Measurements from ENCODE around the gene RPAP2.

The RPAP2 gene

DNA sequence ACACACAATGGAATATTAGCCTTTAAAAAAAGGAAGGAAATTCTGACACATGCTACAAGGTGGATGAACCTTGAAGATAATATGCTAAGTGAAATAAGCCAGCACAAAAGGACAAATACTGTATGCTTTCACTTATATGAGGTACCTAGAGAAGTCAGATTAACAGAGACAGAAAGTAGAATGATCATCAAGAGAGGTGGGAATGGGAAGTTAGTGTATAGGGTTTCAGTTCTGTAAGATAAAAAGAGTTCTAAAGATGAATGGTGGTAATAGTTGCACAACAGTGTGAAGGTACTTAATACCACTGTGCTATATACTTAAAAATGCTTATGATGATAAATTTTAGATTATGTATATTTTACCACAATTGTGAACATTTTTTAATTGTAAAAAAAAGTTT, 7.2 kb downstream of the RPAP2 start:
- Histone ChIP-seq H2AFZ (ENCODE audit: low read depth) (no peak overlapping the region), H3K27ac (no peak overlapping the region), H3K9ac (no peak overlapping the region), H4K20me1 (ENCODE audit: insufficient read depth) (no peaks in the 10 kb centered on the region), H3K4me3 (IDR thresholded peaks at IDR 0.05; ENCODE audit: insufficient read depth, low read depth, low read length) (no peak overlapping the region), H3K4me2 (no peak overlapping the region), H3K79me2 (ENCODE audit: insufficient read depth, low read depth) (no peaks in the 10 kb centered on the region), H3K4me1 (ENCODE audit: low read depth, poor library complexity, severe bottlenecking) (no peaks in the 10 kb centered on the region), H3K36me3 (ENCODE audit: insufficient read depth) (no peaks in the 10 kb centered on the region), H3K27me3 (ENCODE audit: insufficient read depth, low read depth) (no peaks in the 10 kb centered on the region)
- TF ChIP-seq, protein P1, sequence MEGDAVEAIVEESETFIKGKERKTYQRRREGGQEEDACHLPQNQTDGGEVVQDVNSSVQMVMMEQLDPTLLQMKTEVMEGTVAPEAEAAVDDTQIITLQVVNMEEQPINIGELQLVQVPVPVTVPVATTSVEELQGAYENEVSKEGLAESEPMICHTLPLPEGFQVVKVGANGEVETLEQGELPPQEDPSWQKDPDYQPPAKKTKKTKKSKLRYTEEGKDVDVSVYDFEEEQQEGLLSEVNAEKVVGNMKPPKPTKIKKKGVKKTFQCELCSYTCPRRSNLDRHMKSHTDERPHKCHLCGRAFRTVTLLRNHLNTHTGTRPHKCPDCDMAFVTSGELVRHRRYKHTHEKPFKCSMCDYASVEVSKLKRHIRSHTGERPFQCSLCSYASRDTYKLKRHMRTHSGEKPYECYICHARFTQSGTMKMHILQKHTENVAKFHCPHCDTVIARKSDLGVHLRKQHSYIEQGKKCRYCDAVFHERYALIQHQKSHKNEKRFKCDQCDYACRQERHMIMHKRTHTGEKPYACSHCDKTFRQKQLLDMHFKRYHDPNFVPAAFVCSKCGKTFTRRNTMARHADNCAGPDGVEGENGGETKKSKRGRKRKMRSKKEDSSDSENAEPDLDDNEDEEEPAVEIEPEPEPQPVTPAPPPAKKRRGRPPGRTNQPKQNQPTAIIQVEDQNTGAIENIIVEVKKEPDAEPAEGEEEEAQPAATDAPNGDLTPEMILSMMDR (conservative IDR thresholded peaks at IDR 0.05; ENCODE audit: low read depth, low read length), result no peak

DNA sequence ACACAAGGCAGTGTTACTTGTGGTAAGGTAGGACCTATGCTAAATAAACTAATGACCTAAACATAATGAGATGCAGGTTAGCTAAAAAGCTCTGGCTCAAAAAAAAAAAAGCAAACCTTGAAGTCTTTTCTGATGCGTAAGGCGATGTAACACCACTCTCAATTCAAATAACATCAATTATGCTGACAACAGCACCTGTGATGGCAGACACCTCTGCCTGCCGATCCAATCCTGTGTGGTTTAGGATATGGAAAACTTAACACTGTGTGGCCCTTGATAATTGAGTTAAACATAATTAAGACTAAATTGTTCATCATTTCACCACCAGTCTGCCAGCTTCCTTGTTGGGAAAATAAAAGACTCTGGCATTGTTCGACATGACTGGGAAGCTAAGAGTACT, 9.1 kb downstream of the RPAP2 start:
- no peak overlapping the region for H3K4me3 ChIP-seq (IDR thresholded peaks at IDR 0.05; ENCODE audit: insufficient read depth, low read depth, low read length)
- H3K4me1 ChIP-seq (ENCODE audit: low read depth, poor library complexity, severe bottlenecking), result no peaks in the 10 kb centered on the region
- no peak overlapping the region for H2AFZ ChIP-seq (ENCODE audit: low read depth)
- H3K27me3 ChIP-seq (ENCODE audit: insufficient read depth, low read depth), result no peaks in the 10 kb centered on the region
- no peak overlapping the region for H3K4me2 ChIP-seq
- H3K27ac ChIP-seq, result no peak overlapping the region
- H3K9ac ChIP-seq, result no peak overlapping the region
- H3K36me3 ChIP-seq (ENCODE audit: insufficient read depth), result no peaks in the 10 kb centered on the region
- H3K79me2 ChIP-seq (ENCODE audit: insufficient read depth, low read depth), result no peaks in the 10 kb centered on the region
- H4K20me1 ChIP-seq (ENCODE audit: insufficient read depth), result no peaks in the 10 kb centered on the region
- TF ChIP-seq, protein P1 (conservative IDR thresholded peaks at IDR 0.05; ENCODE audit: low read depth, low read length), result no peak

DNA sequence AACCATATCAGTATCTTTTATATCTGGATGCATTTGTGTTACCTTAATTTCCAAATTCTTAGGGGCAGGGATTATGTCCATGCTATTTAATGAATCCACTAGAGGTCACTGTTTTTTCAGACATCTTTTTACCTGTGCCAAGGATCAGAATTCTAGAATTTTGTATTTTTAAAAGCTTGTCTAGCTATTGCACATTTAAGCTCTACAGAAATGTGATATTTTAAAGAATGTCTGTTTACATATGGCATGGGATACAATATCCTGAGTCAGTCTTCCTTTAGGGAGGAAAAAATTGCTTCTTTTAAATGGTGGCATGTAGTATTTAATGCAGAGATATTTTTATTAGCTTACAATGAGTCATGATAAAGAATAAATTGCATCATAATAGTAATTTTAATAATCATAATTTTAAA, 11.3 kb downstream of the RPAP2 start:
- H3K36me3 ChIP-seq (ENCODE audit: insufficient read depth), result no peaks in the 10 kb centered on the region

GRCh38 chr1:92314024-92314423, 15.2 kb downstream of the RPAP2 start:
- TF ChIP-seq, protein P1 (conservative IDR thresholded peaks at IDR 0.05; ENCODE audit: low read depth, low read length), result no peak
- Histone ChIP-seq H3K79me2 (ENCODE audit: insufficient read depth, low read depth) (no peaks in the 10 kb centered on the region), H3K4me1 (ENCODE audit: low read depth, poor library complexity, severe bottlenecking) (peaks cover 10% of the 10 kb centered on the region), H4K20me1 (ENCODE audit: insufficient read depth) (no peaks in the 10 kb centered on the region), H3K27me3 (ENCODE audit: insufficient read depth, low read depth) (no peaks in the 10 kb centered on the region), H3K4me3 (IDR thresholded peaks at IDR 0.05; ENCODE audit: insufficient read depth, low read depth, low read length) (no peak overlapping the region), H2AFZ (ENCODE audit: low read depth) (no peak overlapping the region), H3K4me2 (no peak overlapping the region), H3K27ac (no peak overlapping the region), H3K9ac (no peak overlapping the region), H3K36me3 (ENCODE audit: insufficient read depth) (no peaks in the 10 kb centered on the region)

More for the DNA sequence above, 11.3 kb downstream of the RPAP2 start:
- Histone ChIP-seq H3K4me2 (no peak overlapping the region), H3K27ac (no peak overlapping the region), H3K27me3 (ENCODE audit: insufficient read depth, low read depth) (no peaks in the 10 kb centered on the region), H3K79me2 (ENCODE audit: insufficient read depth, low read depth) (no peaks in the 10 kb centered on the region), H2AFZ (ENCODE audit: low read depth) (no peak overlapping the region), H3K9ac (no peak overlapping the region), H3K4me1 (ENCODE audit: low read depth, poor library complexity, severe bottlenecking) (no peaks in the 10 kb centered on the region), H4K20me1 (ENCODE audit: insufficient read depth) (no peaks in the 10 kb centered on the region), H3K4me3 (IDR thresholded peaks at IDR 0.05; ENCODE audit: insufficient read depth, low read depth, low read length) (no peak overlapping the region)
- TF ChIP-seq, protein P1 (conservative IDR thresholded peaks at IDR 0.05; ENCODE audit: low read depth, low read length), result peak; percentile 60

Measured in KMS-11 (cell line).